ENCODE results near the gene GCH1. TPM values are rescaled to one million over a fixed set of nuclear protein-coding genes. Genes with fewer than 3 reads are reported as not detected.
"Not testable (repeated sequence)": the region's sequence is repeated elsewhere in the genome, so short reads cannot be mapped to it uniquely, and the experiment has no call there.

GCH1 gene
- total RNA-seq, 1 donor from 2014 or later, result 49.9 TPM

GRCh38 chr14:54897809-54898555, 4.6 kb downstream of the GCH1 start:
- DNase-seq; intact Hi-C loops (cut with micrococcal nuclease): not testable (repeated sequence)
- peaks cover 24% of the 10 kb centered on the region for H3K4me1 Mint-ChIP-seq

GRCh38 chr14:54895683-54896082, 6.9 kb downstream of the GCH1 start:
- Mint-ChIP-seq H3K4me3 (no peak overlapping the region), H3K9me3 (no peaks in the 10 kb centered on the region), H3K27me3 (no peaks in the 10 kb centered on the region), H3K36me3 (ENCODE audit: low read depth) (peaks cover 16% of the 10 kb centered on the region), H3K4me1 (peaks cover 28% of the 10 kb centered on the region), H3K27ac (no peak overlapping the region)
- intact Hi-C loops (cut with micrococcal nuclease), result no loop called here
- no peak for DNase-seq

More at GRCh38 chr14:54897809-54898555, 4.6 kb downstream of the GCH1 start:
- H3K4me3 Mint-ChIP-seq, H3K27me3 Mint-ChIP-seq, H3K27ac Mint-ChIP-seq, H3K9me3 Mint-ChIP-seq: not testable (repeated sequence)
- H3K36me3 Mint-ChIP-seq (ENCODE audit: low read depth), result peaks cover 16% of the 10 kb centered on the region

- Mint-ChIP-seq H3K4me1 (peaks cover 25% of the 10 kb centered on the region), H3K27me3 (no peaks in the 10 kb centered on the region), H3K27ac (peak overlapping the region; percentile 12), H3K4me3 (no peak overlapping the region), H3K9me3 (no peaks in the 10 kb centered on the region), H3K36me3 (ENCODE audit: low read depth) (peaks cover 13% of the 10 kb centered on the region)
- intact Hi-C loops (cut with micrococcal nuclease), result no loop called here
- no peak for DNase-seq
These were observed 7.6 kb downstream of the GCH1 start for GRCh38 chr14:54894995-54895394.

GRCh38 chr14:54893151-54893760, 9.4 kb downstream of the GCH1 start:
- H3K27ac Mint-ChIP-seq, result no peak overlapping the region
- H3K9me3 Mint-ChIP-seq, result no peaks in the 10 kb centered on the region
- H3K36me3 Mint-ChIP-seq (ENCODE audit: low read depth), result peaks cover 8% of the 10 kb centered on the region
- no peak overlapping the region for H3K4me3 Mint-ChIP-seq
- peak; percentile 76 for DNase-seq
- H3K4me1 Mint-ChIP-seq, result peaks cover 34% of the 10 kb centered on the region
- H3K27me3 Mint-ChIP-seq, result no peaks in the 10 kb centered on the region
- intact Hi-C loops (cut with micrococcal nuclease), result loop anchor here (1.0 kb wide), 2 partner anchors 8 to 11 kb away; no protein-coding TSS in a partner anchor

- Mint-ChIP-seq H3K36me3 (ENCODE audit: low read depth) (peaks cover 4% of the 10 kb centered on the region), H3K27me3 (no peaks in the 10 kb centered on the region), H3K27ac (no peak overlapping the region), H3K4me1 (peaks cover 39% of the 10 kb centered on the region), H3K9me3 (no peaks in the 10 kb centered on the region), H3K4me3 (no peak overlapping the region)
- intact Hi-C loops (cut with micrococcal nuclease), result no loop called here
- DNase-seq, result no peak
These were observed 11.0 kb downstream of the GCH1 start for GRCh38 chr14:54891471-54892245.

GRCh38 chr14:54890788-54891187, 11.8 kb downstream of the GCH1 start:
- no peak for DNase-seq
- Mint-ChIP-seq H3K27me3 (no peaks in the 10 kb centered on the region), H3K4me3 (no peak overlapping the region), H3K27ac (no peak overlapping the region), H3K36me3 (ENCODE audit: low read depth) (peaks cover 4% of the 10 kb centered on the region), H3K4me1 (peaks cover 41% of the 10 kb centered on the region), H3K9me3 (no peaks in the 10 kb centered on the region)
- intact Hi-C loops (cut with micrococcal nuclease), result no loop called here

GRCh38 chr14:54889919-54890318, 12.7 kb downstream of the GCH1 start:
- Mint-ChIP-seq H3K27me3 (no peaks in the 10 kb centered on the region), H3K36me3 (ENCODE audit: low read depth) (peaks cover 4% of the 10 kb centered on the region), H3K9me3 (no peaks in the 10 kb centered on the region), H3K4me1 (peaks cover 41% of the 10 kb centered on the region), H3K27ac (peak overlapping the region; percentile 26), H3K4me3 (no peak overlapping the region)
- DNase-seq, result no peak
- intact Hi-C loops (cut with micrococcal nuclease), result no loop called here

- H3K27ac Mint-ChIP-seq, result peak overlapping the region; percentile 90
- peak overlapping the region; percentile 83 for H3K4me3 Mint-ChIP-seq
- DNase-seq, result no peak
- H3K27me3 Mint-ChIP-seq, result no peaks in the 10 kb centered on the region
- H3K36me3 Mint-ChIP-seq (ENCODE audit: low read depth), result peaks cover 16% of the 10 kb centered on the region
- intact Hi-C loops (cut with micrococcal nuclease), result loop anchor here (1.0 kb wide), 1 partner anchor 11 kb away; no protein-coding TSS in a partner anchor
- H3K9me3 Mint-ChIP-seq, result no peaks in the 10 kb centered on the region
- peaks cover 44% of the 10 kb centered on the region for H3K4me1 Mint-ChIP-seq
These were observed 20.1 kb downstream of the GCH1 start for GRCh38 chr14:54882521-54882920.

GRCh38 chr14:54881761-54882401, 20.7 kb downstream of the GCH1 start:
- peaks cover 44% of the 10 kb centered on the region for H3K4me1 Mint-ChIP-seq
- H3K9me3 Mint-ChIP-seq, result no peaks in the 10 kb centered on the region
- H3K27me3 Mint-ChIP-seq, result no peaks in the 10 kb centered on the region
- peak overlapping the region; percentile 83 for H3K4me3 Mint-ChIP-seq
- DNase-seq, result peak; percentile 71
- peaks cover 19% of the 10 kb centered on the region for H3K36me3 Mint-ChIP-seq (ENCODE audit: low read depth)
- H3K27ac Mint-ChIP-seq, result peak overlapping the region; percentile 90
- intact Hi-C loops (cut with micrococcal nuclease), result loop anchor here (1.0 kb wide), 2 partner anchors 11 to 20 kb away; partner anchors contain the start of gene GCH1

GRCh38 chr14:54881235-54881760, 21.3 kb downstream of the GCH1 start:
- peak; percentile 81 for DNase-seq
- Mint-ChIP-seq H3K4me3 (peak overlapping the region; percentile 83), H3K27ac (peak overlapping the region; percentile 90), H3K4me1 (peaks cover 43% of the 10 kb centered on the region), H3K36me3 (ENCODE audit: low read depth) (peaks cover 22% of the 10 kb centered on the region), H3K27me3 (no peaks in the 10 kb centered on the region), H3K9me3 (no peaks in the 10 kb centered on the region)
- intact Hi-C loops (cut with micrococcal nuclease), result loop anchor here (1.0 kb wide), 1 partner anchor 21 kb away; the partner anchor contains the start of gene GCH1

GRCh38 chr14:54877703-54878021, 25.0 kb downstream of the GCH1 start:
- no peak overlapping the region for H3K4me3 Mint-ChIP-seq
- DNase-seq, result no peak
- intact Hi-C loops (cut with micrococcal nuclease), result no loop called here
- no peak overlapping the region for H3K27ac Mint-ChIP-seq
- peaks cover 35% of the 10 kb centered on the region for H3K4me1 Mint-ChIP-seq
- no peaks in the 10 kb centered on the region for H3K9me3 Mint-ChIP-seq
- peaks cover 32% of the 10 kb centered on the region for H3K36me3 Mint-ChIP-seq (ENCODE audit: low read depth)
- H3K27me3 Mint-ChIP-seq, result no peaks in the 10 kb centered on the region

- no peaks in the 10 kb centered on the region for H3K9me3 Mint-ChIP-seq
- no peak for DNase-seq
- H3K27me3 Mint-ChIP-seq, result no peaks in the 10 kb centered on the region
- no peak overlapping the region for H3K27ac Mint-ChIP-seq
- H3K36me3 Mint-ChIP-seq (ENCODE audit: low read depth), result peaks cover 32% of the 10 kb centered on the region
- H3K4me1 Mint-ChIP-seq, result peaks cover 30% of the 10 kb centered on the region
- H3K4me3 Mint-ChIP-seq, result no peak overlapping the region
- intact Hi-C loops (cut with micrococcal nuclease), result no loop called here
These were observed 25.5 kb downstream of the GCH1 start for GRCh38 chr14:54877015-54877702.

GRCh38 chr14:54875648-54876047, 27.0 kb downstream of the GCH1 start:
- Mint-ChIP-seq H3K4me1 (peaks cover 26% of the 10 kb centered on the region), H3K36me3 (ENCODE audit: low read depth) (peaks cover 32% of the 10 kb centered on the region)
- H3K9me3 Mint-ChIP-seq; intact Hi-C loops (cut with micrococcal nuclease); H3K27me3 Mint-ChIP-seq; H3K4me3 Mint-ChIP-seq; H3K27ac Mint-ChIP-seq; DNase-seq: not testable (repeated sequence)
